DND-41 (cell line): ENCODE data around the gene IGFBP5.

Experiments used
- ATAC-seq: fragments of 200-7000 bp; cut with Tn5 transposase; 3 replicates; pipeline ENCODE4 v1.9.1; 2021; ENCODE audit warnings: low read depth; ENCODE audit not compliant: insufficient read depth
- DNase-seq: peaks from one replicate; pipeline ENCODE4 v3.0.0-alpha.2; 2020
- H2AFZ ChIP-seq: 2 replicates; pipeline ENCODE4 v1.6.0; 2012; ENCODE audit warnings: low read depth, low read length
- H3K27ac ChIP-seq: 2 replicates; pipeline ENCODE4 v1.5.1; 2012; ENCODE audit warnings: low read length, inconsistent platforms
- H3K27me3 ChIP-seq: fragments of 200-600 bp; sonication (generic); 2 replicates; pipeline ENCODE4 v1.6.0; 2012; ENCODE audit warnings: low read length, mild to moderate bottlenecking, inconsistent platforms; ENCODE audit not compliant: insufficient read depth, poor library complexity
- H3K36me3 ChIP-seq: 2 replicates; pipeline ENCODE4 v1.5.1; 2012; ENCODE audit warnings: low read length, inconsistent platforms; ENCODE audit not compliant: insufficient read depth
- H3K4me1 ChIP-seq: 2 replicates; pipeline ENCODE4 v1.5.1; 2012; ENCODE audit warnings: mild to moderate bottlenecking, low read length; ENCODE audit not compliant: insufficient read depth
- H3K4me2 ChIP-seq: 2 replicates; pipeline ENCODE4 v1.6.0; 2012; ENCODE audit warnings: mild to moderate bottlenecking, moderate library complexity, low read length, inconsistent platforms; ENCODE audit not compliant: insufficient read depth
- H3K4me3 ChIP-seq, 2 experiments: fragments of 200-600 bp in 1 of 2; shearing (Covaris generic) in 1 of 2; 2 replicates each; pipeline ENCODE4 v1.5.1; 2012 to 2016; ENCODE audit warnings: inconsistent platforms in 2 of 2, low read length in 2 of 2, mild to moderate bottlenecking in 2 of 2, low read depth in 1 of 2, moderate library complexity in 1 of 2
- H3K79me2 ChIP-seq: 2 replicates; pipeline ENCODE4 v1.6.0; 2012; ENCODE audit warnings: low read length, inconsistent platforms; ENCODE audit not compliant: insufficient read depth
- H3K9ac ChIP-seq: 2 replicates; pipeline ENCODE4 v1.6.0; 2012; ENCODE audit warnings: low read depth, mild to moderate bottlenecking, inconsistent platforms, low read length, moderate library complexity
- H3K9me3 ChIP-seq: 2 replicates; pipeline ENCODE4 v1.5.1; 2012; ENCODE audit warnings: low read length, moderate library complexity, mild to moderate bottlenecking, inconsistent platforms; ENCODE audit not compliant: insufficient read depth, severe bottlenecking
- H4K20me1 ChIP-seq: 2 replicates; pipeline ENCODE4 v1.6.0; 2012; ENCODE audit warnings: low read length; ENCODE audit not compliant: insufficient read depth
- CTCF ChIP-seq: IDR thresholded peaks from 2 replicates; pipeline ENCODE4 v1.5.1; 2012; ENCODE audit warnings: borderline replicate concordance, low read length, moderate library complexity, mild to moderate bottlenecking; ENCODE audit not compliant: poor library complexity, severe bottlenecking; ENCODE audit errors: extremely low read depth
- EZH2 ChIP-seq: IDR thresholded peaks from 3 replicates; pipeline ENCODE4 v1.6.1; 2012; ENCODE audit warnings: borderline replicate concordance, low read depth, mild to moderate bottlenecking, moderate library complexity, low read length, inconsistent platforms; ENCODE audit not compliant: severe bottlenecking

IGFBP5 gene

GRCh38 chr2:216650626-216651257 is 44.6 kb downstream of the IGFBP5 start:
- DNase-seq (no peak), ATAC-seq (peak; percentile 11; the same call in 2 of the 3 replicates)
- peaks cover 72% of the 10 kb centered on the region for H3K4me1 ChIP-seq
- peak overlapping the region; percentile 44 for H3K27ac ChIP-seq
- H3K9ac ChIP-seq, result no peak overlapping the region
- H3K4me2 ChIP-seq, result peak overlapping the region; percentile 35
- peaks cover 92% of the 10 kb centered on the region for H4K20me1 ChIP-seq
- no peaks in the 10 kb centered on the region for H3K9me3 ChIP-seq
- TF ChIP-seq EZH2, result no peak
- TF ChIP-seq CTCF, result no peak
- H2AFZ ChIP-seq, result no peak overlapping the region
- H3K36me3 ChIP-seq, result peaks cover 93% of the 10 kb centered on the region
- no peaks in the 10 kb centered on the region for H3K27me3 ChIP-seq
- H3K79me2 ChIP-seq, result peaks cover 99% of the 10 kb centered on the region
- no peak overlapping the region for H3K4me3 ChIP-seq

GRCh38 chr2:216649574-216649973 is 45.8 kb downstream of the IGFBP5 start:
- peak overlapping the region; percentile 35 for H3K4me2 ChIP-seq
- no peaks in the 10 kb centered on the region for H3K27me3 ChIP-seq
- peaks cover 94% of the 10 kb centered on the region for H4K20me1 ChIP-seq
- peaks cover 94% of the 10 kb centered on the region for H3K36me3 ChIP-seq
- H3K9ac ChIP-seq, result peak overlapping the region; percentile 15
- no peak overlapping the region for H2AFZ ChIP-seq
- TF ChIP-seq CTCF (no peak), EZH2 (no peak)
- no peak overlapping the region for H3K4me3 ChIP-seq
- DNase-seq (no peak), ATAC-seq (no peak)
- H3K27ac ChIP-seq, result peak overlapping the region; percentile 40
- no peaks in the 10 kb centered on the region for H3K9me3 ChIP-seq
- peaks cover 79% of the 10 kb centered on the region for H3K4me1 ChIP-seq
- H3K79me2 ChIP-seq, result peaks cover 99% of the 10 kb centered on the region

- Histone ChIP-seq H3K4me1 (peaks cover 79% of the 10 kb centered on the region), H3K9me3 (no peaks in the 10 kb centered on the region), H3K79me2 (peaks cover 99% of the 10 kb centered on the region), H3K27me3 (no peaks in the 10 kb centered on the region), H2AFZ (no peak overlapping the region), H4K20me1 (peaks cover 94% of the 10 kb centered on the region), H3K4me3 (no peak overlapping the region; a peak in 1 of 4 replicates), H3K9ac (peak overlapping the region; percentile 10; the same call in 1 of the 2 replicates), H3K4me2 (peak overlapping the region; percentile 23), H3K36me3 (peaks cover 94% of the 10 kb centered on the region), H3K27ac (peak overlapping the region; percentile 55)
- no peak for DNase-seq
- ATAC-seq, result no peak
- TF ChIP-seq CTCF (no peak), EZH2 (no peak)
Measured at GRCh38 chr2:216648105-216648504, 47.2 kb downstream of the IGFBP5 start.
